SK-N-SH (cell line): ENCODE results near the gene BUD23. TPM values are rescaled to one million over a fixed set of nuclear protein-coding genes. Genes with fewer than 3 reads are reported as not detected.

Experiments used
- CTCF ChIA-PET: fragments of 300-600, 350-600 bp; formaldehyde crosslinking; extraction: SDS; loops from one replicate; lab custom pipeline; 2021; lab: Yijun Ruan, JAX
- POLR2A ChIA-PET: fragments of 350-600 bp; sonication (Branson Sonifier 250); formaldehyde crosslinking; extraction: SDS; loops from one replicate; lab custom pipeline; 2020; ENCODE audit warnings: antibody characterized with exemption, inconsistent platforms; lab: Yijun Ruan, JAX
- DNase-seq: peaks from one replicate; pipeline ENCODE4 v3.0.0; 2012
- H2AFZ ChIP-seq: fragments of 200-600 bp; sonication (generic); 2 replicates; pipeline ENCODE4 v1.8.1; 2016; ENCODE audit warnings: antibody characterized with exemption, mild to moderate bottlenecking, low read depth
- H3F3A ChIP-seq: fragments of 200-600 bp; sonication (generic); replicated peaks from 2 replicates; pipeline ENCODE3; 2016; ENCODE audit warnings: antibody characterized with exemption, mild to moderate bottlenecking; ENCODE audit not compliant: insufficient read depth
- H3K27ac ChIP-seq, 2 experiments: fragments of 200-500 bp in 1 of 2; fragments of 200-600 bp in 1 of 2; sonication (Bioruptor generic) in 1 of 2; sonication (generic), shearing (Covaris generic) in 1 of 2; 2 replicates each; pipeline versions ENCODE4 v1.5.1 to v1.6.1; 2014 to 2016; ENCODE audit warnings: low read depth in 2 of 2, inconsistent platforms in 1 of 2, low read length in 1 of 2, mild to moderate bottlenecking in 1 of 2, mixed read lengths in 1 of 2
- H3K27me3 ChIP-seq: fragments of 200-600 bp; sonication (generic), shearing (Covaris generic); 2 replicates; pipeline ENCODE4 v1.6.1; 2016; ENCODE audit warnings: mixed run types; ENCODE audit not compliant: insufficient read depth
- H3K36me3 ChIP-seq, 2 experiments: fragments of 200-500 bp in 1 of 2; fragments of 200-600 bp in 1 of 2; sonication (Bioruptor generic) in 1 of 2; sonication (generic) in 1 of 2; replicated peaks in 1 of 2; 2 replicates each; pipeline versions ENCODE3 to v1.5.1; 2014 to 2016; ENCODE audit warnings: low read length in 1 of 2, mild to moderate bottlenecking in 1 of 2; ENCODE audit not compliant: insufficient read depth in 2 of 2, control insufficient read depth in 1 of 2
- H3K4me1 ChIP-seq, 2 experiments: fragments of 200-500 bp in 1 of 2; fragments of 200-600 bp in 1 of 2; sonication (Bioruptor generic) in 1 of 2; sonication (generic), shearing (Covaris generic) in 1 of 2; 2 replicates each; pipeline versions ENCODE4 v1.5.1 to v1.6.1; 2014 to 2016; ENCODE audit warnings: low read depth in 1 of 2, low read length in 1 of 2, mixed run types in 1 of 2; ENCODE audit not compliant: insufficient read depth in 2 of 2, control insufficient read depth in 1 of 2
- H3K4me2 ChIP-seq: fragments of 200-600 bp; sonication (generic), shearing (Covaris generic); 2 replicates; pipeline ENCODE4 v1.6.1; 2017; ENCODE audit warnings: mixed run types
- H3K4me3 ChIP-seq, 2 experiments: fragments of 200-500 bp in 1 of 2; fragments of 200-600 bp in 1 of 2; sonication (Bioruptor generic) in 1 of 2; sonication (generic), shearing (Covaris generic) in 1 of 2; 2 replicates each; pipeline versions ENCODE4 v1.5.1 to v1.8.1; 2014 to 2016; ENCODE audit warnings: low read depth in 2 of 2, inconsistent platforms in 1 of 2, low read length in 1 of 2, mild to moderate bottlenecking in 1 of 2, mixed read lengths in 1 of 2, moderate library complexity in 1 of 2
- H3K79me2 ChIP-seq: fragments of 200-600 bp; sonication (generic); 2 replicates; pipeline ENCODE4 v1.8.1; 2017; ENCODE audit warnings: mild to moderate bottlenecking; ENCODE audit not compliant: insufficient read depth
- H3K9ac ChIP-seq: fragments of 200-600 bp; sonication (generic); 2 replicates; pipeline ENCODE4 v1.6.1; 2017; ENCODE audit warnings: mixed run types
- H3K9me2 ChIP-seq: fragments of 200-600 bp; sonication (generic); 2 replicates; pipeline ENCODE4 v1.6.1; 2017; ENCODE audit warnings: mixed run types
- H3K9me3 ChIP-seq: fragments of 200-600 bp; sonication (generic); 2 replicates; pipeline ENCODE4 v1.6.1; 2017; ENCODE audit warnings: mixed run types, mild to moderate bottlenecking, moderate library complexity
- H4K20me1 ChIP-seq: fragments of 200-600 bp; sonication (generic); 2 replicates; pipeline ENCODE4 v1.6.1; 2017; ENCODE audit warnings: mild to moderate bottlenecking, mixed run types; ENCODE audit not compliant: insufficient read depth
- FOSL2 ChIP-seq: IDR thresholded peaks from 2 replicates; pipeline ENCODE4 v1.4.0; 2012; ENCODE audit warnings: low read depth, mild to moderate bottlenecking, moderate library complexity, borderline replicate concordance
- FOXJ3 ChIP-seq: sonication (generic); formaldehyde crosslinking; IDR thresholded peaks from 2 replicates; pipeline ENCODE4 v1.5.1; 2020; ENCODE audit warnings: mild to moderate bottlenecking, missing genetic modification reagents
- GATA2 ChIP-seq: sonication (generic); formaldehyde crosslinking; IDR thresholded peaks from 2 replicates; pipeline ENCODE4 v1.5.0; 2020; ENCODE audit warnings: mild to moderate bottlenecking, missing genetic modification reagents
- NFIC ChIP-seq: IDR thresholded peaks from 2 replicates; pipeline ENCODE4 v1.4.0; 2012; ENCODE audit warnings: borderline replicate concordance
- POLR2AphosphoS5 ChIP-seq: IDR thresholded peaks from 2 replicates; pipeline ENCODE4 v1.6.1; 2012; ENCODE audit warnings: low read depth, low read length
- RAD21 ChIP-seq: IDR thresholded peaks from 2 replicates; pipeline ENCODE4 v1.6.1; 2012; ENCODE audit warnings: mild to moderate bottlenecking, low read length
- TAF1 ChIP-seq: IDR thresholded peaks from 2 replicates; pipeline ENCODE4 v1.6.1; 2012; ENCODE audit warnings: low read depth, mild to moderate bottlenecking, low read length, moderate library complexity, borderline replicate concordance
- TCF12 ChIP-seq: IDR thresholded peaks from 2 replicates; pipeline ENCODE4 v1.4.0; 2012
- YY1 ChIP-seq: IDR thresholded peaks from 2 replicates; pipeline ENCODE4 v1.4.0; 2012; ENCODE audit warnings: low read depth, mild to moderate bottlenecking
- WGBS: methylation state at CpG from one replicate; pipeline ENCODE4 v1.1.6; 2017; ENCODE audit warnings: low lambda C conversion rate; 5-methylcytosine and 5-hydroxymethylcytosine counted together
- polyA plus RNA-seq, 3 experiments: library from polyadenylated mRNA; depleted of rRNA; stranded (reverse); fragments of >200 nt; gene quantifications; 2 replicates each; pipeline ENCODE4 v1.2.3, GENCODE V29; 2012
- TF ChIP-seq, protein P1 (sequence below): IDR thresholded peaks from 2 replicates; pipeline ENCODE4 v1.6.1; 2012; ENCODE audit warnings: mild to moderate bottlenecking, low read depth, low read length, moderate library complexity
- TF ChIP-seq, protein P2 (sequence below): fragments of 200-600 bp; sonication (generic); IDR thresholded peaks from 2 replicates; pipeline ENCODE4 v1.6.1; 2017; ENCODE audit warnings: antibody characterized with exemption, mild to moderate bottlenecking, moderate library complexity
- TF ChIP-seq, protein P3 (sequence below): fragments of 150-350 bp; IDR thresholded peaks from 2 replicates; pipeline ENCODE4 v1.6.1; 2016; ENCODE audit warnings: mild to moderate bottlenecking, low read depth, low read length
- TF ChIP-seq, protein P4 (sequence below): fragments of 150-350 bp; IDR thresholded peaks from 2 replicates; pipeline ENCODE4 v1.6.1; 2017; ENCODE audit warnings: antibody characterized with exemption, low read length, low read depth, borderline replicate concordance

BUD23 gene
- polyA plus RNA-seq, 1 of the 3 experiments (the other 2 are of a cell fraction): 206 TPM

DNA sequence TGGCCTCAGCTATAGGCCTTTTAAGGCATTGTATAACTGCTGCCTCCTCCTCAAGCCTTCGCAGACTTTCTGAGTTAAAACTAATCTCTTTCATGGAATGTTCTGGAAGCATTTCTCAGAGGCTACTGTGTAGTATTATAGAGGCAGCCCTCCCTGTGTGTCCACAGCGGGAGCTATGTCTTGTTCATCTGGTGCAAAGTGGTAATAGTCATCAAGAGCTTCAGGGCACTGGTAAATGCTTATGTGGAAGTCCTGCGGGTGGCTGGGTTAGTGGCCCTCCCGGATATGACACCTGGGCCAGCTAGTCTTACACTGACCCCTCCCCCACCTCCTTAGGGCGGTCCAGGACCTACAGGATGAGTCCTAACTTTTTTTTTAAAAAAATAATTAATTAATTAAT, 57.4 kb downstream of the BUD23 start:
- no peak for DNase-seq
- Histone ChIP-seq H3K27ac (no peak overlapping the region), H3K9me2 (no peaks in the 10 kb centered on the region), H2AFZ (no peak overlapping the region), H3F3A (peaks cover 10% of the 10 kb centered on the region), H4K20me1 (no peaks in the 10 kb centered on the region), H3K79me2 (peaks cover 28% of the 10 kb centered on the region; the same call in 1 of the 2 replicates)
- ChIA-PET CTCF (interaction anchor here (1.1 to 8.4 kb wide), 6 partner anchors 17 to 286 kb away, joined by 3 to 89 read pairs (median 4); no protein-coding TSS in a partner anchor), POLR2A (interaction anchor here (0.5 kb wide), 1 partner anchor 21 kb away, joined by 5 read pairs; no protein-coding TSS in a partner anchor)
- TF ChIP-seq RAD21: no peak
- TF ChIP-seq, protein P1, sequence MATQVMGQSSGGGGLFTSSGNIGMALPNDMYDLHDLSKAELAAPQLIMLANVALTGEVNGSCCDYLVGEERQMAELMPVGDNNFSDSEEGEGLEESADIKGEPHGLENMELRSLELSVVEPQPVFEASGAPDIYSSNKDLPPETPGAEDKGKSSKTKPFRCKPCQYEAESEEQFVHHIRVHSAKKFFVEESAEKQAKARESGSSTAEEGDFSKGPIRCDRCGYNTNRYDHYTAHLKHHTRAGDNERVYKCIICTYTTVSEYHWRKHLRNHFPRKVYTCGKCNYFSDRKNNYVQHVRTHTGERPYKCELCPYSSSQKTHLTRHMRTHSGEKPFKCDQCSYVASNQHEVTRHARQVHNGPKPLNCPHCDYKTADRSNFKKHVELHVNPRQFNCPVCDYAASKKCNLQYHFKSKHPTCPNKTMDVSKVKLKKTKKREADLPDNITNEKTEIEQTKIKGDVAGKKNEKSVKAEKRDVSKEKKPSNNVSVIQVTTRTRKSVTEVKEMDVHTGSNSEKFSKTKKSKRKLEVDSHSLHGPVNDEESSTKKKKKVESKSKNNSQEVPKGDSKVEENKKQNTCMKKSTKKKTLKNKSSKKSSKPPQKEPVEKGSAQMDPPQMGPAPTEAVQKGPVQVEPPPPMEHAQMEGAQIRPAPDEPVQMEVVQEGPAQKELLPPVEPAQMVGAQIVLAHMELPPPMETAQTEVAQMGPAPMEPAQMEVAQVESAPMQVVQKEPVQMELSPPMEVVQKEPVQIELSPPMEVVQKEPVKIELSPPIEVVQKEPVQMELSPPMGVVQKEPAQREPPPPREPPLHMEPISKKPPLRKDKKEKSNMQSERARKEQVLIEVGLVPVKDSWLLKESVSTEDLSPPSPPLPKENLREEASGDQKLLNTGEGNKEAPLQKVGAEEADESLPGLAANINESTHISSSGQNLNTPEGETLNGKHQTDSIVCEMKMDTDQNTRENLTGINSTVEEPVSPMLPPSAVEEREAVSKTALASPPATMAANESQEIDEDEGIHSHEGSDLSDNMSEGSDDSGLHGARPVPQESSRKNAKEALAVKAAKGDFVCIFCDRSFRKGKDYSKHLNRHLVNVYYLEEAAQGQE: no peak
- no peak for TF ChIP-seq NFIC
- TF ChIP-seq GATA2 (CRISPR knock-in tag): no peak
- TF ChIP-seq TCF12: no peak
- TF ChIP-seq, protein P2, sequence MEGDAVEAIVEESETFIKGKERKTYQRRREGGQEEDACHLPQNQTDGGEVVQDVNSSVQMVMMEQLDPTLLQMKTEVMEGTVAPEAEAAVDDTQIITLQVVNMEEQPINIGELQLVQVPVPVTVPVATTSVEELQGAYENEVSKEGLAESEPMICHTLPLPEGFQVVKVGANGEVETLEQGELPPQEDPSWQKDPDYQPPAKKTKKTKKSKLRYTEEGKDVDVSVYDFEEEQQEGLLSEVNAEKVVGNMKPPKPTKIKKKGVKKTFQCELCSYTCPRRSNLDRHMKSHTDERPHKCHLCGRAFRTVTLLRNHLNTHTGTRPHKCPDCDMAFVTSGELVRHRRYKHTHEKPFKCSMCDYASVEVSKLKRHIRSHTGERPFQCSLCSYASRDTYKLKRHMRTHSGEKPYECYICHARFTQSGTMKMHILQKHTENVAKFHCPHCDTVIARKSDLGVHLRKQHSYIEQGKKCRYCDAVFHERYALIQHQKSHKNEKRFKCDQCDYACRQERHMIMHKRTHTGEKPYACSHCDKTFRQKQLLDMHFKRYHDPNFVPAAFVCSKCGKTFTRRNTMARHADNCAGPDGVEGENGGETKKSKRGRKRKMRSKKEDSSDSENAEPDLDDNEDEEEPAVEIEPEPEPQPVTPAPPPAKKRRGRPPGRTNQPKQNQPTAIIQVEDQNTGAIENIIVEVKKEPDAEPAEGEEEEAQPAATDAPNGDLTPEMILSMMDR: no peak
- no peak for TF ChIP-seq FOSL2
- TF ChIP-seq, protein P3, sequence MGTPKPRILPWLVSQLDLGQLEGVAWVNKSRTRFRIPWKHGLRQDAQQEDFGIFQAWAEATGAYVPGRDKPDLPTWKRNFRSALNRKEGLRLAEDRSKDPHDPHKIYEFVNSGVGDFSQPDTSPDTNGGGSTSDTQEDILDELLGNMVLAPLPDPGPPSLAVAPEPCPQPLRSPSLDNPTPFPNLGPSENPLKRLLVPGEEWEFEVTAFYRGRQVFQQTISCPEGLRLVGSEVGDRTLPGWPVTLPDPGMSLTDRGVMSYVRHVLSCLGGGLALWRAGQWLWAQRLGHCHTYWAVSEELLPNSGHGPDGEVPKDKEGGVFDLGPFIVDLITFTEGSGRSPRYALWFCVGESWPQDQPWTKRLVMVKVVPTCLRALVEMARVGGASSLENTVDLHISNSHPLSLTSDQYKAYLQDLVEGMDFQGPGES: no peak
- TF ChIP-seq POLR2AphosphoS5: no peak
- no peak for TF ChIP-seq FOXJ3 (CRISPR knock-in tag)
- TF ChIP-seq TAF1: no peak
- no peak for TF ChIP-seq YY1
- TF ChIP-seq, protein P4, sequence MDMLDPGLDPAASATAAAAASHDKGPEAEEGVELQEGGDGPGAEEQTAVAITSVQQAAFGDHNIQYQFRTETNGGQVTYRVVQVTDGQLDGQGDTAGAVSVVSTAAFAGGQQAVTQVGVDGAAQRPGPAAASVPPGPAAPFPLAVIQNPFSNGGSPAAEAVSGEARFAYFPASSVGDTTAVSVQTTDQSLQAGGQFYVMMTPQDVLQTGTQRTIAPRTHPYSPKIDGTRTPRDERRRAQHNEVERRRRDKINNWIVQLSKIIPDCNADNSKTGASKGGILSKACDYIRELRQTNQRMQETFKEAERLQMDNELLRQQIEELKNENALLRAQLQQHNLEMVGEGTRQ: no peak
- TF ChIP-seq, all 33 proteins: peak for 0
- WGBS: 91% methylated on average over 5 of the region's 5 CpGs
- Histone ChIP-seq H3K9me3 (no peaks in the 10 kb centered on the region), H3K4me2 (no peak overlapping the region), H3K36me3 (peaks cover 8 to 11% of the 10 kb centered on the region in 2 experiments), H3K4me1 (peaks cover 7 to 10% of the 10 kb centered on the region in 2 experiments; a peak in 2 of 4 replicates), H3K9ac (no peak overlapping the region), H3K4me3 (no peak overlapping the region), H3K27me3 (no peaks in the 10 kb centered on the region)
